Measurements from ENCODE around the gene MAGI1.
"Not testable (repeated sequence)": the region's sequence is repeated elsewhere in the genome, so short reads cannot be mapped to it uniquely, and the experiment has no call there.

The MAGI1 gene

GRCh38 chr3:65897766-65898165, 141.0 kb downstream of the MAGI1 start:
- DNase-seq = no peak

GRCh38 chr3:65896321-65896720, 142.4 kb downstream of the MAGI1 start:
- no peak for DNase-seq

- no peak for DNase-seq
Observed at GRCh38 chr3:65894679-65895453, 143.9 kb downstream of the MAGI1 start.

GRCh38 chr3:65894126-65894525, 144.6 kb downstream of the MAGI1 start:
- DNase-seq = no peak

- DNase-seq = no peak
Observed at GRCh38 chr3:65893631-65894030, 145.1 kb downstream of the MAGI1 start.

GRCh38 chr3:65891477-65891876, 147.2 kb downstream of the MAGI1 start:
- DNase-seq = not testable (repeated sequence)

- no peak for DNase-seq
Observed at GRCh38 chr3:65890328-65890727, 148.4 kb downstream of the MAGI1 start.

- DNase-seq = no peak
Observed at GRCh38 chr3:65889707-65890099, 149.0 kb downstream of the MAGI1 start.

GRCh38 chr3:65888980-65889706, 149.6 kb downstream of the MAGI1 start:
- DNase-seq = no peak

- DNase-seq = no peak
Observed at GRCh38 chr3:65888196-65888595, 150.5 kb downstream of the MAGI1 start.

GRCh38 chr3:65886391-65886790, 152.3 kb downstream of the MAGI1 start:
- DNase-seq = no peak

GRCh38 chr3:65884071-65884470, 154.6 kb downstream of the MAGI1 start:
- no peak for DNase-seq

GRCh38 chr3:65883613-65884012, 155.1 kb downstream of the MAGI1 start:
- no peak for DNase-seq

- no peak for DNase-seq
Observed at GRCh38 chr3:65880350-65880749, 158.4 kb downstream of the MAGI1 start.

- DNase-seq = no peak
Observed at GRCh38 chr3:65879372-65879771, 159.3 kb downstream of the MAGI1 start.

- no peak for DNase-seq
Observed at GRCh38 chr3:65878831-65879230, 159.9 kb downstream of the MAGI1 start.

GRCh38 chr3:65877160-65877559, 161.6 kb downstream of the MAGI1 start:
- DNase-seq = no peak

- DNase-seq = no peak
Observed at GRCh38 chr3:65876028-65876420, 162.7 kb downstream of the MAGI1 start.

- DNase-seq = no peak
Observed at GRCh38 chr3:65875393-65876027, 163.2 kb downstream of the MAGI1 start.

GRCh38 chr3:65873869-65874268, 164.8 kb downstream of the MAGI1 start:
- no peak for DNase-seq

- DNase-seq = no peak
Observed at GRCh38 chr3:65873028-65873427, 165.7 kb downstream of the MAGI1 start.

GRCh38 chr3:65871305-65872141, 167.2 kb downstream of the MAGI1 start:
- no peak for DNase-seq

- no peak for DNase-seq
Observed at GRCh38 chr3:65869798-65870197, 168.9 kb downstream of the MAGI1 start.
